NB4 (cell line): ENCODE results near the gene STPG4.

ENCODE experiments used
- CTCF ChIP-seq: IDR thresholded peaks from one replicate; pipeline ENCODE4 v1.5.1; 2012; ENCODE audit warnings: low read depth, low read length
- MAX ChIP-seq: IDR thresholded peaks from 2 replicates; pipeline ENCODE4 v1.6.1; 2011; ENCODE audit warnings: low read depth, low read length
- MYC ChIP-seq: IDR thresholded peaks from 2 replicates; pipeline ENCODE4 v1.6.1; 2011; ENCODE audit warnings: low read depth, low read length
- POLR2A ChIP-seq: IDR thresholded peaks from 2 replicates; pipeline ENCODE4 v1.6.1; 2011; ENCODE audit warnings: mild to moderate bottlenecking; ENCODE audit not compliant: insufficient read length; ENCODE audit errors: extremely low read depth

GRCh38 chr2:47096451-47096850, 58.7 kb downstream of the STPG4 start:
- TF ChIP-seq CTCF: no peak
- no peak for TF ChIP-seq MAX
- no peak for TF ChIP-seq POLR2A
- TF ChIP-seq MYC: no peak
